Activated T-helper 17 cell treated with anti-CD3 and anti-CD28 coated beads, Interleukin-2, amount 50 U/mL, for 72 hours (primary cell): Measurements from ENCODE around the gene PARN. TPM values are rescaled to one million over a fixed set of nuclear protein-coding genes. Genes with fewer than 3 reads are reported as not detected.
"Not testable (repeated sequence)": the region's sequence is repeated elsewhere in the genome, so short reads cannot be mapped to it uniquely, and the experiment has no call there.

Experiments
- ATAC-seq: fragments of 150-1000 bp; cut with Tn5 transposase; replicated peaks from 2 replicates; pipeline ENCODE4 v1.10.0; 2021; ENCODE audit warnings: mild to moderate bottlenecking, moderate library complexity
- H3K27ac Mint-ChIP-seq: one replicate; pipeline ENCODE4 v1.8.0; 2022; ENCODE audit warnings: mixed read lengths
- H3K27me3 Mint-ChIP-seq: one replicate; pipeline ENCODE4 v1.8.0; 2022; ENCODE audit warnings: mixed read lengths
- H3K36me3 Mint-ChIP-seq: one replicate; pipeline ENCODE4 v1.8.0; 2022; ENCODE audit warnings: low read depth, mild to moderate bottlenecking, mixed read lengths
- H3K4me1 Mint-ChIP-seq: one replicate; pipeline ENCODE4 v1.8.0; 2022; ENCODE audit warnings: mixed read lengths
- H3K4me3 Mint-ChIP-seq: one replicate; pipeline ENCODE4 v1.8.0; 2022; ENCODE audit warnings: mild to moderate bottlenecking, mixed read lengths
- H3K9me3 Mint-ChIP-seq: one replicate; pipeline ENCODE4 v1.8.0; 2022; ENCODE audit warnings: mixed read lengths
- total RNA-seq, 2 donors: library from RNA; stranded (reverse); gene quantifications; one replicate each; pipeline ENCODE4 v1.2.3, GENCODE V29; 2022

PARN gene
- total RNA-seq, 2 donors from 2014 or later: 28.0 to 46.3 TPM

GRCh38 chr16:14569213-14569612 is 60.8 kb downstream of the PARN start:
- peaks cover 57% of the 10 kb centered on the region for H3K36me3 Mint-ChIP-seq
- no peak for ATAC-seq
- peaks cover 6% of the 10 kb centered on the region for H3K4me1 Mint-ChIP-seq
- no peaks in the 10 kb centered on the region for H3K27me3 Mint-ChIP-seq
- no peak overlapping the region for H3K4me3 Mint-ChIP-seq
- H3K9me3 Mint-ChIP-seq: no peaks in the 10 kb centered on the region
- H3K27ac Mint-ChIP-seq: no peak overlapping the region

- H3K4me1 Mint-ChIP-seq: peaks cover 6% of the 10 kb centered on the region
- no peak for ATAC-seq
- no peak overlapping the region for H3K4me3 Mint-ChIP-seq
- H3K9me3 Mint-ChIP-seq: no peaks in the 10 kb centered on the region
- peaks cover 34% of the 10 kb centered on the region for H3K36me3 Mint-ChIP-seq
- no peaks in the 10 kb centered on the region for H3K27me3 Mint-ChIP-seq
- no peak overlapping the region for H3K27ac Mint-ChIP-seq
Observed at GRCh38 chr16:14566599-14566998, 63.5 kb downstream of the PARN start.

GRCh38 chr16:14565688-14566025 is 64.4 kb downstream of the PARN start:
- Mint-ChIP-seq H3K9me3 (no peaks in the 10 kb centered on the region), H3K27ac (peak overlapping the region; percentile 64), H3K4me1 (peaks cover 6% of the 10 kb centered on the region), H3K27me3 (no peaks in the 10 kb centered on the region), H3K4me3 (no peak overlapping the region), H3K36me3 (peaks cover 28% of the 10 kb centered on the region)
- ATAC-seq: no peak

- no peak for ATAC-seq
- no peaks in the 10 kb centered on the region for H3K9me3 Mint-ChIP-seq
- H3K36me3 Mint-ChIP-seq: peaks cover 30% of the 10 kb centered on the region
- no peak overlapping the region for H3K4me3 Mint-ChIP-seq
- no peaks in the 10 kb centered on the region for H3K27me3 Mint-ChIP-seq
- H3K27ac Mint-ChIP-seq: peak overlapping the region; percentile 64
- peaks cover 6% of the 10 kb centered on the region for H3K4me1 Mint-ChIP-seq
Observed at GRCh38 chr16:14564861-14565687, 65.0 kb downstream of the PARN start.

GRCh38 chr16:14564323-14564722 is 65.7 kb downstream of the PARN start:
- H3K27me3 Mint-ChIP-seq: no peaks in the 10 kb centered on the region
- H3K4me3 Mint-ChIP-seq: no peak overlapping the region
- peak overlapping the region; percentile 64 for H3K27ac Mint-ChIP-seq
- peaks cover 32% of the 10 kb centered on the region for H3K36me3 Mint-ChIP-seq
- ATAC-seq: no peak
- no peaks in the 10 kb centered on the region for H3K9me3 Mint-ChIP-seq
- peaks cover 6% of the 10 kb centered on the region for H3K4me1 Mint-ChIP-seq

- peaks cover 6% of the 10 kb centered on the region for H3K4me1 Mint-ChIP-seq
- H3K27me3 Mint-ChIP-seq: no peaks in the 10 kb centered on the region
- H3K36me3 Mint-ChIP-seq: peaks cover 29% of the 10 kb centered on the region
- no peak overlapping the region for H3K4me3 Mint-ChIP-seq
- H3K9me3 Mint-ChIP-seq: no peaks in the 10 kb centered on the region
- ATAC-seq: no peak
- H3K27ac Mint-ChIP-seq: no peak overlapping the region
Observed at GRCh38 chr16:14562691-14563491, 67.2 kb downstream of the PARN start.

- Mint-ChIP-seq H3K4me1 (peaks cover 6% of the 10 kb centered on the region), H3K27me3 (no peaks in the 10 kb centered on the region), H3K4me3 (no peak overlapping the region), H3K36me3 (peaks cover 33% of the 10 kb centered on the region), H3K9me3 (no peaks in the 10 kb centered on the region), H3K27ac (no peak overlapping the region)
- no peak for ATAC-seq
Observed at GRCh38 chr16:14560523-14560922, 69.5 kb downstream of the PARN start.

GRCh38 chr16:14559809-14560241 is 70.2 kb downstream of the PARN start:
- Mint-ChIP-seq H3K27ac (no peak overlapping the region), H3K36me3 (peaks cover 36% of the 10 kb centered on the region), H3K4me1 (peaks cover 2% of the 10 kb centered on the region), H3K27me3 (no peaks in the 10 kb centered on the region), H3K9me3 (no peaks in the 10 kb centered on the region), H3K4me3 (no peak overlapping the region)
- ATAC-seq: peak; percentile 47

- no peaks in the 10 kb centered on the region for H3K9me3 Mint-ChIP-seq
- no peak for ATAC-seq
- no peak overlapping the region for H3K27ac Mint-ChIP-seq
- H3K27me3 Mint-ChIP-seq: no peaks in the 10 kb centered on the region
- H3K4me3 Mint-ChIP-seq: no peak overlapping the region
- no peaks in the 10 kb centered on the region for H3K4me1 Mint-ChIP-seq
- peaks cover 78% of the 10 kb centered on the region for H3K36me3 Mint-ChIP-seq
Observed at GRCh38 chr16:14553447-14553846, 76.6 kb downstream of the PARN start.

- Mint-ChIP-seq H3K4me3 (no peak overlapping the region), H3K27ac (no peak overlapping the region), H3K27me3 (no peaks in the 10 kb centered on the region), H3K9me3 (no peaks in the 10 kb centered on the region), H3K36me3 (peaks cover 73% of the 10 kb centered on the region), H3K4me1 (no peaks in the 10 kb centered on the region)
- no peak for ATAC-seq
Observed at GRCh38 chr16:14549789-14550153, 80.3 kb downstream of the PARN start.

GRCh38 chr16:14548933-14549788 is 80.9 kb downstream of the PARN start:
- no peak for ATAC-seq
- Mint-ChIP-seq H3K27me3 (no peaks in the 10 kb centered on the region), H3K9me3 (no peaks in the 10 kb centered on the region)

GRCh38 chr16:14545346-14545884 is 84.6 kb downstream of the PARN start:
- no peak for ATAC-seq
- Mint-ChIP-seq H3K4me1 (no peaks in the 10 kb centered on the region), H3K27ac (no peak overlapping the region), H3K27me3 (no peaks in the 10 kb centered on the region), H3K36me3 (peaks cover 82% of the 10 kb centered on the region), H3K4me3 (no peak overlapping the region), H3K9me3 (no peaks in the 10 kb centered on the region)

More at GRCh38 chr16:14548933-14549788, 80.9 kb downstream of the PARN start:
- H3K36me3 Mint-ChIP-seq: peaks cover 76% of the 10 kb centered on the region
- H3K4me1 Mint-ChIP-seq: no peaks in the 10 kb centered on the region
- no peak overlapping the region for H3K4me3 Mint-ChIP-seq
- no peak overlapping the region for H3K27ac Mint-ChIP-seq

- not testable (repeated sequence) for ATAC-seq, H3K4me3 Mint-ChIP-seq
- H3K36me3 Mint-ChIP-seq: peaks cover 82% of the 10 kb centered on the region
Observed at GRCh38 chr16:14544846-14545245, 85.2 kb downstream of the PARN start.

GRCh38 chr16:14539631-14540030 is 90.4 kb downstream of the PARN start:
- H3K4me1 Mint-ChIP-seq: peaks cover 5% of the 10 kb centered on the region
- peak overlapping the region; percentile 14 for H3K27ac Mint-ChIP-seq
- H3K9me3 Mint-ChIP-seq: no peaks in the 10 kb centered on the region
- H3K36me3 Mint-ChIP-seq: peaks cover 47% of the 10 kb centered on the region
- ATAC-seq: no peak
- no peak overlapping the region for H3K4me3 Mint-ChIP-seq
- no peaks in the 10 kb centered on the region for H3K27me3 Mint-ChIP-seq

More at GRCh38 chr16:14544846-14545245, 85.2 kb downstream of the PARN start:
- H3K9me3 Mint-ChIP-seq, H3K4me1 Mint-ChIP-seq, H3K27me3 Mint-ChIP-seq, H3K27ac Mint-ChIP-seq: not testable (repeated sequence)
